HEK293 (cell line): ENCODE data around the gene SERPINC1.

Experiments
- CTCF ChIP-seq: fragments of 450-650 bp; formaldehyde crosslinking; IDR thresholded peaks from 2 replicates; pipeline ENCODE4 v1.5.1; 2016; ENCODE audit warnings: missing biosample characterization, missing genetic modification characterization
- FEZF1 ChIP-seq: fragments of 450-650 bp; formaldehyde crosslinking; IDR thresholded peaks from 2 replicates; pipeline ENCODE4 v1.5.1; 2016; ENCODE audit warnings: missing biosample characterization, missing genetic modification characterization
- HIC1 ChIP-seq: fragments of 450-650 bp; formaldehyde crosslinking; IDR thresholded peaks from 2 replicates; pipeline ENCODE4 v1.5.1; 2016; ENCODE audit warnings: missing biosample characterization, missing genetic modification characterization
- KLF10 ChIP-seq: fragments of 450-650 bp; IDR thresholded peaks from 2 replicates; pipeline ENCODE4 v1.5.1; 2018; ENCODE audit warnings: missing biosample characterization, mild to moderate bottlenecking, missing genetic modification characterization
- PATZ1 ChIP-seq: fragments of 450-650 bp; formaldehyde crosslinking; IDR thresholded peaks from 2 replicates; pipeline ENCODE4 v1.5.1; 2016; ENCODE audit warnings: missing biosample characterization, missing genetic modification characterization
- PRDM10 ChIP-seq: fragments of 450-650 bp; formaldehyde crosslinking; IDR thresholded peaks from 2 replicates; pipeline ENCODE4 v1.5.1; 2016; ENCODE audit warnings: missing biosample characterization, missing genetic modification characterization
- SP7 ChIP-seq: fragments of 450-650 bp; formaldehyde crosslinking; IDR thresholded peaks from 2 replicates; pipeline ENCODE4 v1.5.1; 2016; ENCODE audit warnings: missing biosample characterization, missing genetic modification characterization
- TCF7L2 ChIP-seq: IDR thresholded peaks from 2 replicates; pipeline ENCODE4 v1.6.1; 2011; ENCODE audit warnings: low read depth, mild to moderate bottlenecking, inconsistent platforms, low read length, moderate library complexity, borderline replicate concordance
- TSHZ1 ChIP-seq: fragments of 450-650 bp; formaldehyde crosslinking; IDR thresholded peaks from 2 replicates; pipeline ENCODE4 v1.5.1; 2016; ENCODE audit warnings: missing biosample characterization, missing genetic modification characterization, borderline replicate concordance
- YY2 ChIP-seq: fragments of 450-650 bp; formaldehyde crosslinking; IDR thresholded peaks from 2 replicates; pipeline ENCODE4 v1.5.1; 2016; ENCODE audit warnings: missing biosample characterization, missing genetic modification characterization
- ZNF121 ChIP-seq: fragments of 450-650 bp; formaldehyde crosslinking; IDR thresholded peaks from 2 replicates; pipeline ENCODE4 v1.5.1; 2016; ENCODE audit warnings: missing biosample characterization, missing genetic modification characterization
- ZNF148 ChIP-seq: fragments of 450-650 bp; formaldehyde crosslinking; IDR thresholded peaks from 2 replicates; pipeline ENCODE4 v1.5.0; 2017; ENCODE audit warnings: missing biosample characterization, missing genetic modification characterization, borderline replicate concordance
- ZNF2 ChIP-seq: fragments of 450-650 bp; formaldehyde crosslinking; IDR thresholded peaks from 2 replicates; pipeline ENCODE4 v1.5.1; 2016; ENCODE audit warnings: missing biosample characterization, missing genetic modification characterization
- ZNF248 ChIP-seq: fragments of 450-650 bp; formaldehyde crosslinking; IDR thresholded peaks from 2 replicates; pipeline ENCODE4 v1.5.1; 2017; ENCODE audit warnings: missing biosample characterization, missing genetic modification characterization
- ZNF350 ChIP-seq: fragments of 450-650 bp; formaldehyde crosslinking; IDR thresholded peaks from 2 replicates; pipeline ENCODE4 v1.5.0; 2017; ENCODE audit warnings: missing biosample characterization, mild to moderate bottlenecking, missing genetic modification characterization
- ZNF426 ChIP-seq: fragments of 450-650 bp; formaldehyde crosslinking; IDR thresholded peaks from 2 replicates; pipeline ENCODE4 v1.5.1; 2017; ENCODE audit warnings: missing biosample characterization, missing genetic modification characterization, mild to moderate bottlenecking, inconsistent platforms, moderate library complexity
- ZNF580 ChIP-seq: fragments of 450-650 bp; formaldehyde crosslinking; IDR thresholded peaks from 2 replicates; pipeline ENCODE4 v1.5.1; 2016; ENCODE audit warnings: missing biosample characterization, missing genetic modification characterization
- ZNF623 ChIP-seq: fragments of 450-650 bp; formaldehyde crosslinking; IDR thresholded peaks from 2 replicates; pipeline ENCODE4 v1.5.1; 2016; ENCODE audit warnings: missing biosample characterization, missing genetic modification characterization
- ZNF704 ChIP-seq: fragments of 450-650 bp; formaldehyde crosslinking; IDR thresholded peaks from 2 replicates; pipeline ENCODE4 v1.5.1; 2016; ENCODE audit warnings: missing biosample characterization, missing genetic modification characterization
- ZNF843 ChIP-seq: fragments of 450-650 bp; formaldehyde crosslinking; IDR thresholded peaks from 2 replicates; pipeline ENCODE4 v1.5.1; 2016; ENCODE audit warnings: missing biosample characterization, missing genetic modification characterization

SERPINC1 gene

GRCh38 chr1:173864179-173864867 lies 52.8 kb downstream of the SERPINC1 start (continued):
- TF ChIP-seq ZNF623 (tag by site-specific recombination): no peak
- TF ChIP-seq FEZF1 (tag by site-specific recombination): no peak
- TF ChIP-seq ZNF248: no peak
- TF ChIP-seq ZNF426 (tag by site-specific recombination): no peak
- TF ChIP-seq KLF10 (tag by site-specific recombination): peak; percentile 55; the same call in 1 of the 2 replicates
- TF ChIP-seq ZNF704 (tag by site-specific recombination): no peak
- TF ChIP-seq ZNF2 (tag by site-specific recombination): no peak
- no peak for TF ChIP-seq ZNF580 (tag by site-specific recombination)
- peak; percentile 77 for TF ChIP-seq SP7 (tag by site-specific recombination)
- TF ChIP-seq PRDM10 (tag by site-specific recombination): no peak
- no peak for TF ChIP-seq ZNF350 (tag by site-specific recombination)
- no peak for TF ChIP-seq ZNF843 (tag by site-specific recombination)
- peak; percentile 82 for TF ChIP-seq TSHZ1 (tag by site-specific recombination)
- peak; percentile 25; the same call in 1 of the 2 replicates for TF ChIP-seq HIC1 (tag by site-specific recombination)
- TF ChIP-seq ZNF148 (tag by site-specific recombination): no peak
- TF ChIP-seq TCF7L2: no peak
- TF ChIP-seq CTCF (tag by site-specific recombination): no peak
- no peak for TF ChIP-seq PATZ1 (tag by site-specific recombination)
- TF ChIP-seq ZNF121: no peak
- no peak for TF ChIP-seq YY2 (tag by site-specific recombination)
